Testis (tissue), 2 donors: Measurements from ENCODE around the gene TTC3.

ENCODE experiments used
- CTCF ChIP-seq, 3 experiments: fragments of 450-650 bp in 2 of 3; fragments of 200-600 bp in 1 of 3; sonication (generic) in 1 of 3; IDR thresholded peaks; one replicate each; pipeline ENCODE4 v1.5.1; 2016 to 2019; ENCODE audit warnings: antibody characterized with exemption in 3 of 3, mild to moderate bottlenecking in 2 of 3, moderate library complexity in 1 of 3
- POLR2A ChIP-seq: fragments of 450-650 bp; IDR thresholded peaks from one replicate; pipeline ENCODE4 v1.6.1; 2017; ENCODE audit warnings: antibody characterized with exemption, mild to moderate bottlenecking, moderate library complexity

- no peak for TF ChIP-seq CTCF (IDR thresholded peaks at IDR 0.05)
- TF ChIP-seq POLR2A, result no peak
These were observed 25.7 kb downstream of the TTC3 start for GRCh38 chr21:37098751-37099150.
